Stimulated activated CD4-positive, alpha-beta T cell treated with anti-CD3 and anti-CD28 coated beads, Interleukin-1b, Interleukin-23, amount 100 ng/mL, for 48 hours (primary cell): ENCODE results near the gene SEC22A.
"Not testable (repeated sequence)": the region's sequence is repeated elsewhere in the genome, so short reads cannot be mapped to it uniquely, and the experiment has no call there.

Experiments used
- DNase-seq: peaks from one replicate; pipeline ENCODE4 v3.0.0-alpha.2; 2020

SEC22A gene

GRCh38 chr3:123180791-123181190 is 21.0 kb upstream of the SEC22A start:
- DNase-seq = no peak

GRCh38 chr3:123186695-123187094 is 15.0 kb upstream of the SEC22A start:
- DNase-seq = no peak

- DNase-seq = no peak
These were observed 13.7 kb upstream of the SEC22A start for GRCh38 chr3:123188058-123188457.

GRCh38 chr3:123193448-123194101 is 8.2 kb upstream of the SEC22A start:
- no peak for DNase-seq

GRCh38 chr3:123194552-123194951 is 7.2 kb upstream of the SEC22A start:
- DNase-seq = no peak

GRCh38 chr3:123198372-123198771 is 3.4 kb upstream of the SEC22A start:
- no peak for DNase-seq

- no peak for DNase-seq
These were observed 553 bp upstream of the SEC22A start for GRCh38 chr3:123201223-123201556.

- no peak for DNase-seq
These were observed 708 bp downstream of the SEC22A start for GRCh38 chr3:123202451-123202850.

- DNase-seq = no peak
These were observed 17.2 kb downstream of the SEC22A start for GRCh38 chr3:123218990-123219389.

- not testable (repeated sequence) for DNase-seq
These were observed 19.6 kb downstream of the SEC22A start for GRCh38 chr3:123221369-123221768.

- DNase-seq = no peak
These were observed 23.3 kb downstream of the SEC22A start for GRCh38 chr3:123225016-123225415.

GRCh38 chr3:123226549-123226948 is 24.8 kb downstream of the SEC22A start:
- no peak for DNase-seq

- DNase-seq = no peak
These were observed 27.4 kb downstream of the SEC22A start for GRCh38 chr3:123229145-123229544.

- no peak for DNase-seq
These were observed 35.2 kb downstream of the SEC22A start for GRCh38 chr3:123236902-123237301.

- DNase-seq = not testable (repeated sequence)
These were observed 37.4 kb downstream of the SEC22A start for GRCh38 chr3:123239186-123239585.

- DNase-seq = no peak
These were observed 38.0 kb downstream of the SEC22A start for GRCh38 chr3:123239756-123240155.

GRCh38 chr3:123244128-123244527 is 42.4 kb downstream of the SEC22A start:
- DNase-seq = no peak

GRCh38 chr3:123246866-123247265 is 45.1 kb downstream of the SEC22A start:
- no peak for DNase-seq

- DNase-seq = no peak
These were observed 54.5 kb downstream of the SEC22A start for GRCh38 chr3:123256256-123256655.

GRCh38 chr3:123258359-123258758 is 56.6 kb downstream of the SEC22A start:
- no peak for DNase-seq

GRCh38 chr3:123258811-123259420 is 57.2 kb downstream of the SEC22A start:
- no peak for DNase-seq

- DNase-seq = no peak
These were observed 59.9 kb downstream of the SEC22A start for GRCh38 chr3:123261666-123262065.

- DNase-seq = no peak
These were observed 60.5 kb downstream of the SEC22A start for GRCh38 chr3:123262226-123262625.

- DNase-seq = no peak
These were observed 61.1 kb downstream of the SEC22A start for GRCh38 chr3:123262868-123263267.

GRCh38 chr3:123263941-123264340 is 62.2 kb downstream of the SEC22A start:
- no peak for DNase-seq
